AG04449 (cell line): Measurements from ENCODE around the gene PCGF3.
"Not testable (repeated sequence)": the region's sequence is repeated elsewhere in the genome, so short reads cannot be mapped to it uniquely, and the experiment has no call there.

Experiments used
- CTCF ChIA-PET: fragments of 350-600 bp; formaldehyde crosslinking; extraction: SDS; loops from one replicate; lab custom pipeline; 2021; ENCODE audit warnings: antibody characterized with exemption; lab: Yijun Ruan, JAX
- POLR2A ChIA-PET: fragments of 400-600, 350-600 bp; formaldehyde crosslinking; extraction: SDS; loops from one replicate; lab custom pipeline; 2020; ENCODE audit warnings: antibody characterized with exemption, inconsistent platforms; lab: Yijun Ruan, JAX
- DNase-seq: peaks from one replicate; pipeline ENCODE4 v3.0.0-alpha.2; 2010; ENCODE audit warnings: low read depth, low spot score
- H3K4me3 ChIP-seq: 2 replicates; pipeline ENCODE4 v1.5.1; 2011; ENCODE audit warnings: low read depth, mild to moderate bottlenecking, control low read depth, low read length
- CTCF ChIP-seq: IDR thresholded peaks from one replicate; pipeline ENCODE4 v1.5.1; 2011; ENCODE audit warnings: mild to moderate bottlenecking, moderate library complexity, low read length, control low read depth, inconsistent platforms; ENCODE audit not compliant: insufficient read depth; ENCODE audit errors: missing control alignments

PCGF3 gene

DNA sequence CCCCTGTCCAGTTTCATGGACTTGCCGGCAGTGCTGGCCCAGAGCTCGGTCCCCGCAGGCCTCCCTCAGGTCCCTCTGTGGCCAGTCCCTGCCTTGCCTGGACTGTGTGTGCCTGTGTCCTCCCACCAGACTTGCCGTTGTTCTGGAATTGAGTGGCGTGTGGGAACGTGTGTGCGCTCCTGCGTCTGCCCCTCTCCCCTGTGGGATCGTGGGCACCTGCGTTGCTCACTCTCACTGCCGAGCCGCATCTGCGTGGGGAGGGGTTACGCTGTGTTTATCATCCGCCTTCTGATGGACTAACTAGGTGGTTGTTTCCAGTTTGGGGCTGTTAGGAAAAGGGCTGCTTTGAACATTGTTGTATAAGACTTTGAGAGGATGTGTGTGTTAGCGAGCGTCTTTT lies 21.2 kb downstream of the PCGF3 start:
- POLR2A ChIA-PET, result interaction anchor here (0.5 kb wide), 1 partner anchor 57 kb away, joined by 4 read pairs; no protein-coding TSS in a partner anchor
- DNase-seq, result no peak
- no peak overlapping the region for H3K4me3 ChIP-seq
- no peak for TF ChIP-seq CTCF
- CTCF ChIA-PET, result interaction anchor here (2.3 kb wide), 1 partner anchor 15 kb away, joined by 14 read pairs; no protein-coding TSS in a partner anchor

GRCh38 chr4:727576-727975 lies 21.9 kb downstream of the PCGF3 start:
- POLR2A ChIA-PET, result no interaction called here
- no peak for DNase-seq
- H3K4me3 ChIP-seq, result no peak overlapping the region
- no peak for TF ChIP-seq CTCF
- CTCF ChIA-PET, result interaction anchor here (2.3 kb wide), 1 partner anchor 15 kb away, joined by 14 read pairs; no protein-coding TSS in a partner anchor

- ChIA-PET CTCF (interaction anchor here (0.8 kb wide), 1 partner anchor 11 kb away, joined by 3 read pairs; no protein-coding TSS in a partner anchor), POLR2A (no interaction called here)
- no peak for TF ChIP-seq CTCF
- no peak for DNase-seq
- H3K4me3 ChIP-seq, result no peak overlapping the region
Measured at GRCh38 chr4:729336-730315, 24.0 kb downstream of the PCGF3 start.

GRCh38 chr4:730511-730910 lies 24.9 kb downstream of the PCGF3 start:
- POLR2A ChIA-PET, result no interaction called here
- no peak for TF ChIP-seq CTCF
- no peak overlapping the region for H3K4me3 ChIP-seq
- no peak for DNase-seq
- CTCF ChIA-PET, result interaction anchor here (0.9 to 1.0 kb wide), 2 partner anchors 12 to 48 kb away, joined by 3 to 4 read pairs; no protein-coding TSS in a partner anchor

GRCh38 chr4:730946-731904 lies 25.6 kb downstream of the PCGF3 start:
- POLR2A ChIA-PET, DNase-seq, H3K4me3 ChIP-seq: not testable (repeated sequence)
- CTCF ChIA-PET, result interaction anchor here (0.9 to 1.0 kb wide), 2 partner anchors 11 to 47 kb away, joined by 3 to 4 read pairs; no protein-coding TSS in a partner anchor

GRCh38 chr4:731954-732353 lies 26.3 kb downstream of the PCGF3 start:
- DNase-seq, H3K4me3 ChIP-seq, POLR2A ChIA-PET: not testable (repeated sequence)
- CTCF ChIA-PET, result interaction anchor here (3.3 kb wide), 1 partner anchor 10 kb away, joined by 19 read pairs; no protein-coding TSS in a partner anchor
